Ovary (tissue), 3 donors: ENCODE results near the gene PPP1R2.

ENCODE experiments used
- CTCF ChIP-seq, 3 donors: fragments of 450-650 bp in 2 of 3; fragments of 200-600 bp in 1 of 3; IDR thresholded peaks; one replicate each; pipeline versions ENCODE4 v1.5.1 to v1.8.0; 2016 to 2022; ENCODE audit warnings: antibody characterized with exemption in 3 of 3, mild to moderate bottlenecking in 1 of 3
- POLR2A ChIP-seq: fragments of 450-650 bp; IDR thresholded peaks from one replicate; pipeline ENCODE4 v1.6.1; 2017; ENCODE audit warnings: antibody characterized with exemption, mild to moderate bottlenecking, moderate library complexity
- donor health status: DM: no; HTN: no; CAD: no.

- TF ChIP-seq CTCF (IDR thresholded peaks at IDR 0.05) (no peak), POLR2A (no peak)
Observed at GRCh38 chr3:195549931-195550519, 6.9 kb upstream of the PPP1R2 start.
